Breast epithelium (tissue), 4 donors: Measurements from ENCODE around the gene MAD1L1. TPM values are rescaled to one million over a fixed set of nuclear protein-coding genes. Genes with fewer than 3 reads are reported as not detected.
A peak's percentile ranks its signal among the peaks of the same experiment; 100 is the strongest.

Experiments
- DNase-seq, 2 donors: peaks; one replicate each; pipeline ENCODE4 v3.0.0-alpha.2; 2019; ENCODE audit warnings: low spot score in 2 of 2
- H3K27ac ChIP-seq, 2 donors: fragments of 200-600 bp; sonication (generic) in 1 of 2; one replicate each; pipeline ENCODE4 v1.5.1; 2016 to 2019; ENCODE audit warnings: mild to moderate bottlenecking in 1 of 2
- H3K27me3 ChIP-seq, 2 donors: fragments of 200-600 bp; sonication (generic) in 1 of 2; one replicate each; pipeline versions ENCODE4 v1.5.1 to v1.6.0; 2017 to 2019; ENCODE audit warnings: control low read depth in 1 of 2, mild to moderate bottlenecking in 1 of 2
- H3K36me3 ChIP-seq: fragments of 200-600 bp; one replicate; pipeline ENCODE4 v1.5.1; 2019
- H3K4me1 ChIP-seq, 2 donors: fragments of 200-600 bp; sonication (generic); one replicate each; pipeline ENCODE4 v1.5.1; 2016 to 2019; ENCODE audit warnings: control low read depth in 1 of 2
- H3K4me3 ChIP-seq, 3 donors: fragments of 200-600 bp; sonication (generic); 1 replicate in 2 of 3; 2 replicates in 1 of 3; pipeline ENCODE4 v1.5.1; 2016 to 2019; ENCODE audit warnings: mild to moderate bottlenecking in 3 of 3, moderate library complexity in 2 of 3
- H3K9me3 ChIP-seq, 2 donors: fragments of 200-600 bp; sonication (generic) in 1 of 2; one replicate each; pipeline ENCODE4 v1.5.1; 2016 to 2019; ENCODE audit warnings: control low read depth in 1 of 2
- POLR2A ChIP-seq: fragments of 450-650 bp; IDR thresholded peaks from one replicate; pipeline ENCODE4 v1.6.1; 2016; ENCODE audit warnings: antibody characterized with exemption, mild to moderate bottlenecking, moderate library complexity
- POLR2AphosphoS5 ChIP-seq, 3 donors: sonication (generic); formaldehyde crosslinking; IDR thresholded peaks; one replicate each; pipeline ENCODE4 v1.6.1; 2017; ENCODE audit warnings: antibody characterized with exemption in 3 of 3
- intact Hi-C: fragments of 100-400 bp; cut with DNase I; formaldehyde crosslinking; loops from one replicate; pipeline ENCODE4 v1.15.1; 2023; ENCODE audit warnings: low total_unique reads
- total RNA-seq, 3 donors: library from RNA; depleted of rRNA; stranded (reverse); fragments of >200 nt; gene quantifications; one replicate each; pipeline ENCODE4 v1.1.0, GENCODE V29; 2016
- TF ChIP-seq, protein P1 (sequence below), 3 donors: fragments of 450-650 bp; IDR thresholded peaks; one replicate each; pipeline ENCODE4 v1.5.1; 2016 to 2017; ENCODE audit warnings: antibody characterized with exemption in 3 of 3, mild to moderate bottlenecking in 3 of 3, moderate library complexity in 3 of 3

The MAD1L1 gene
- total RNA-seq, 3 donors from 2014 or later, result 27.7 to 33.9 (median 28.8) TPM

DNA sequence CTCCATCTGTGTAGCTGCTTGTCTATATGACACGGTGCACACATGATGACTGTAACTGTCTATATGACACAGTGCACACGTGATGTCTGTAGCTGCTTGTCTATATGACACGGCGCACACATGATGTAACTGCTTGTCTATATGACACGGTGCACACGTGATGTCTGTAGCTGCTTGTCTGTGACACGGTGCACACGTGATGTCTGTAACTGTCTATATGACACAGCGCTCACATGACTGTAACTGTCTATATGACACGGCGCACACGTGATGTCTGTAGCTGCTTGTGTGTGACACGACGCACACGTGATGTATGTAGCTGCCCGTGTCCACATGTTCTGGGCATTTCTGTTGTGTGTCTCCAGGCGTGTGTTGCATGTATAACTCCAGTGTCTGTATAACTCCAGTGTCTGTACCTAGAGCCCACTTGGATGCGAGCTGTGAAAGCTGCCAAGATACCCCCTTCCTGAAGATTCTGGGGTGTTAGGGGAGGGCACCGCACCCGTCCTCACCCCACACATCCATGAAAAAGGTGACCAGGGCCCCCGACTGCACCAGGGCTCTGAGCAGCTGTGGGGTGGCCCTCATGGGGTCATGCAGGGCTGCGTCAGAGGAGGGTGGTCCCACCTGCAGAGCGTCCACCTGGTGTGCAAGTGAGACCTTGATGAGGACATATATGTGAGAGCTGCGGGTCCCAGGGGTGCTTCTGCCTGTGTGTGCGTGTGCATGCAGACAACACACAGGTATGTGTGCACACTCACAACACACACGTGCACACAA lies 424.7 kb downstream of the MAD1L1 start:
- Histone ChIP-seq H3K27me3 (no peaks in the 10 kb centered on the region), H3K4me1 (no peaks in the 10 kb centered on the region), H3K4me3 (no peak overlapping the region), H3K36me3 (no peaks in the 10 kb centered on the region), H3K27ac (no peak overlapping the region), H3K9me3 (no peaks in the 10 kb centered on the region)
- TF ChIP-seq, protein P1, sequence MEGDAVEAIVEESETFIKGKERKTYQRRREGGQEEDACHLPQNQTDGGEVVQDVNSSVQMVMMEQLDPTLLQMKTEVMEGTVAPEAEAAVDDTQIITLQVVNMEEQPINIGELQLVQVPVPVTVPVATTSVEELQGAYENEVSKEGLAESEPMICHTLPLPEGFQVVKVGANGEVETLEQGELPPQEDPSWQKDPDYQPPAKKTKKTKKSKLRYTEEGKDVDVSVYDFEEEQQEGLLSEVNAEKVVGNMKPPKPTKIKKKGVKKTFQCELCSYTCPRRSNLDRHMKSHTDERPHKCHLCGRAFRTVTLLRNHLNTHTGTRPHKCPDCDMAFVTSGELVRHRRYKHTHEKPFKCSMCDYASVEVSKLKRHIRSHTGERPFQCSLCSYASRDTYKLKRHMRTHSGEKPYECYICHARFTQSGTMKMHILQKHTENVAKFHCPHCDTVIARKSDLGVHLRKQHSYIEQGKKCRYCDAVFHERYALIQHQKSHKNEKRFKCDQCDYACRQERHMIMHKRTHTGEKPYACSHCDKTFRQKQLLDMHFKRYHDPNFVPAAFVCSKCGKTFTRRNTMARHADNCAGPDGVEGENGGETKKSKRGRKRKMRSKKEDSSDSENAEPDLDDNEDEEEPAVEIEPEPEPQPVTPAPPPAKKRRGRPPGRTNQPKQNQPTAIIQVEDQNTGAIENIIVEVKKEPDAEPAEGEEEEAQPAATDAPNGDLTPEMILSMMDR (IDR thresholded peaks at IDR 0.05), result no peak
- TF ChIP-seq POLR2AphosphoS5 (IDR thresholded peaks at IDR 0.05) (no peak), POLR2A (no peak)
- peak in 1 of 2 donors; percentile 7 for DNase-seq
- intact Hi-C loops, result no loop called here

DNA sequence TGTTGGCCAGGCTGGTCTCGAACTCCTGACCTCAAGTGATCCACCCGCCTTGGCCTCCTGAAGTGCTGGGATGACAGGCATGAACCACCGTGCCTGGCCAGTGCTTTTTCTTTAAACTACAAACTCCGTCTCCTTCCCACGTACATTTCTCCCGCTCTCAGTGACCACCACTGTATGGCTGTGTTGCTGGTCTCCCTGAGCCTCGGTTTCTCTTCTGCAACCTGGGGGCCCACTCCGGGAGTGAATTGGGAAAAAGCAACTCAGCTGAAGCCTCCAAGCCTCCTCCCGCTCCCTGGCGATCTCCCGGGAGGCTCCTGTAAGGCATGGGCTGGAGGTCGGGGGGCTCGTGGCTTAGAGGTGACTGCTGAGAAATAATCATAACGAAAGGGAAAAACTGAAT lies 426.4 kb downstream of the MAD1L1 start:
- TF ChIP-seq POLR2AphosphoS5 (IDR thresholded peaks at IDR 0.05) (no peak), POLR2A (no peak)
- TF ChIP-seq, protein P1 (IDR thresholded peaks at IDR 0.05), result no peak
- no peaks in the 10 kb centered on the region for H3K4me1 ChIP-seq
- H3K36me3 ChIP-seq, result no peaks in the 10 kb centered on the region
- intact Hi-C loops, result no loop called here
- H3K27me3 ChIP-seq, result no peaks in the 10 kb centered on the region
- peaks cover 0 to 3% of the 10 kb centered on the region in 2 donors for H3K9me3 ChIP-seq
- DNase-seq, result no peak
- no peak overlapping the region for H3K4me3 ChIP-seq
- no peak overlapping the region for H3K27ac ChIP-seq

DNA sequence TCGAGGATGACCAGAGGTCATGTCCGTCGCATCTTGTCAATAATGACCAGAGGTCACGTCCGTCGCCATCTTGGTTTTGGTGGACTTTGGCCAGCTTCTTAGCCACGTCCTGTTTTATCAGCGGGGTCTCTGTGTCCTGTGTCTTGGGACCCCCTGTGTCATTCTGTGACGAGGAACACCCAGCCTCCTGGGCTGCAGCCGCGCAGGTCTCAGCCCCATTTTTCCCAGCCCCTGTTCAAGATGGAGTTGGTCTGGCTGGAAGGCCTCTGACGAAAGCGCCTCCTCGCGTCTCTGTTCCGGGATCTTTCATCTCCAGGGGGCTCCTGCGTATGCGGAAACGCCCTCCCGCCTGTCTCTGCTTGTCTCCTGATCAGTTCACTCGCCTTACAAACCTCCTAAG lies 428.4 kb downstream of the MAD1L1 start:
- no peak for DNase-seq
- H3K36me3 ChIP-seq, result no peaks in the 10 kb centered on the region

DNA sequence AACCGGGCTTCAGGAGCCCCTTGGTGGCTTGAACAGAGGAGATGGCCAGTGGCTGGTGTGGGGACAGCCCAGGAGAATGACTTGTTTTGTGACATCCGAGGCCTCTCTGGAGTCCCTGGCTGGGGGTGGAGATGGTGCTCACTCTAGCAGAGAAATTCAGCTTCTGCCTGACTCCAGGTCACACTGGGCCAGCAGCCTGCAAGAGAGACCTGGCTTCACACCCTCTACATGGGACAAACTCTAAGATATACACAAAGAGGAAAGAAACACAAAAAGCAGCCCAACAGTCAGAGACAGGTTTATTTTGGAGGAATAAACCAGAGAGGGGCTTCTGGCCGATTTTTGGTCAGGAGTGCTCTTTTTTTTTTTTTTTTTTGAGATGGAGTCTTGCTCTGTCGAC lies 429.8 kb downstream of the MAD1L1 start:
- Histone ChIP-seq H3K4me3 (no peak overlapping the region), H3K36me3 (no peaks in the 10 kb centered on the region), H3K9me3 (peaks cover 0 to 8% of the 10 kb centered on the region in 2 donors), H3K4me1 (no peaks in the 10 kb centered on the region), H3K27me3 (no peaks in the 10 kb centered on the region), H3K27ac (no peak overlapping the region)
- no peak for DNase-seq
- TF ChIP-seq POLR2A (no peak), POLR2AphosphoS5 (IDR thresholded peaks at IDR 0.05) (no peak)
- TF ChIP-seq, protein P1 (IDR thresholded peaks at IDR 0.05), result no peak
- intact Hi-C loops, result no loop called here

More for the DNA sequence above, 428.4 kb downstream of the MAD1L1 start:
- no peaks in the 10 kb centered on the region for H3K4me1 ChIP-seq
- TF ChIP-seq, protein P1 (IDR thresholded peaks at IDR 0.05), result no peak
- no peak for TF ChIP-seq POLR2AphosphoS5 (IDR thresholded peaks at IDR 0.05)
- TF ChIP-seq POLR2A, result no peak
- peaks cover 0 to 8% of the 10 kb centered on the region in 2 donors for H3K9me3 ChIP-seq
- no peak overlapping the region for H3K4me3 ChIP-seq
- H3K27me3 ChIP-seq, result no peaks in the 10 kb centered on the region
- intact Hi-C loops, result no loop called here
- no peak overlapping the region for H3K27ac ChIP-seq

DNA sequence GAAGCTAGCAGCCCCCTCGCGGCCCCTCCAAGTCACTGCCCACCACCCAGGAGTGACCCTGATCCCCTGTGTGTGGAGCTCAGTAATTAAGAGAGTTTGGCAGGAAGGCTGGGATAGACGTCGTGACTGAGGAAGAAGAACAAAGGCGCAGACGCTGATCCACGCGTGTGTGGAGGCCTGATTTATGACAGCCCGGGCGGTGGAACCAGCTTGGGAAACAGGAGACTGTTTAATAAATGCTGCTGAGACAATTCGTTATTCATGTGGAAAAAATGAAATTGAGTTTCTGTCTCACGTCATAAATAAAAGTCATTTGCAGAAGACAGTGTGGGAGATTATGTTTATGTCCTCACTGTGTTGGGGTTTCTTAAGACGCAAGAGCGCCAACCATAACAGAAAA lies 431.8 kb downstream of the MAD1L1 start:
- Histone ChIP-seq H3K4me3 (no peak overlapping the region), H3K27ac (no peak overlapping the region), H3K4me1 (no peaks in the 10 kb centered on the region), H3K27me3 (no peaks in the 10 kb centered on the region), H3K36me3 (no peaks in the 10 kb centered on the region), H3K9me3 (peaks cover 1 to 9% of the 10 kb centered on the region in 2 donors)
- no peak for DNase-seq
- intact Hi-C loops, result no loop called here
- TF ChIP-seq POLR2A (no peak), POLR2AphosphoS5 (IDR thresholded peaks at IDR 0.05) (no peak)
- TF ChIP-seq, protein P1 (IDR thresholded peaks at IDR 0.05), result no peak
